Lower lobe of right lung (tissue), 2 donors: ENCODE data around the gene ATP13A2. TPM values are rescaled to one million over a fixed set of nuclear protein-coding genes. Genes with fewer than 3 reads are reported as not detected.
A peak's percentile ranks its signal among the peaks of the same experiment; 100 is the strongest.
"Not testable (repeated sequence)": the region's sequence is repeated elsewhere in the genome, so short reads cannot be mapped to it uniquely, and the experiment has no call there.

Experiments used
- ATAC-seq, 2 donors: fragments of 200-7000 bp; cut with Tn5 transposase; one replicate each; pipeline ENCODE4 v1.9.1; 2020 to 2022; ENCODE audit warnings: mild to moderate bottlenecking in 2 of 2, moderate library complexity in 2 of 2
- DNase-seq: peaks from one replicate; pipeline ENCODE4 v3.0.0-alpha.2; 2020
- H3K27ac ChIP-seq: fragments of 200-600 bp; one replicate; pipeline ENCODE4 v1.8.0; 2022
- H3K27me3 ChIP-seq: fragments of 200-600 bp; one replicate; pipeline ENCODE4 v1.8.0; 2022; ENCODE audit warnings: low read depth
- H3K36me3 ChIP-seq: fragments of 200-600 bp; one replicate; pipeline ENCODE4 v1.8.0; 2022; ENCODE audit warnings: mild to moderate bottlenecking
- H3K4me1 ChIP-seq: fragments of 200-600 bp; one replicate; pipeline ENCODE4 v1.8.0; 2022
- H3K4me3 ChIP-seq: fragments of 200-600 bp; one replicate; pipeline ENCODE4 v1.8.0; 2022; ENCODE audit warnings: mild to moderate bottlenecking
- H3K9me3 ChIP-seq: fragments of 200-600 bp; one replicate; pipeline ENCODE4 v1.8.0; 2022
- intact Hi-C: fragments of 100-400 bp; cut with DNase I; formaldehyde crosslinking; loops from one replicate; pipeline ENCODE4 v1.11.0; 2022
- total RNA-seq: library from RNA; stranded (reverse); fragmentation: NEBNext Ultra II Directional; extraction: Animal tissue kit (Norgen Biotek cat#: 25700); gene quantifications from one replicate; pipeline ENCODE4 v1.2.1, GENCODE V29; 2021
- TF ChIP-seq, protein P1 (sequence below): fragments of 200-600 bp; IDR thresholded peaks from one replicate; pipeline ENCODE4 v1.8.0; 2022; ENCODE audit warnings: antibody characterized with exemption, mild to moderate bottlenecking
- donor health status: DM: no; HTN: yes; CAD: no; lungs with severe emphysema.

The ATP13A2 gene
- total RNA-seq, 1 donor from 2014 or later, result 39.9 TPM

GRCh38 chr1:16966282-16966681, 45.4 kb downstream of the ATP13A2 start:
- Histone ChIP-seq H3K36me3 (peaks cover 30% of the 10 kb centered on the region), H3K4me3 (no peak overlapping the region), H3K27ac (no peak overlapping the region), H3K27me3 (no peaks in the 10 kb centered on the region), H3K4me1 (peaks cover 19% of the 10 kb centered on the region), H3K9me3 (no peaks in the 10 kb centered on the region)
- ATAC-seq (no peak), DNase-seq (no peak)
- TF ChIP-seq, protein P1, sequence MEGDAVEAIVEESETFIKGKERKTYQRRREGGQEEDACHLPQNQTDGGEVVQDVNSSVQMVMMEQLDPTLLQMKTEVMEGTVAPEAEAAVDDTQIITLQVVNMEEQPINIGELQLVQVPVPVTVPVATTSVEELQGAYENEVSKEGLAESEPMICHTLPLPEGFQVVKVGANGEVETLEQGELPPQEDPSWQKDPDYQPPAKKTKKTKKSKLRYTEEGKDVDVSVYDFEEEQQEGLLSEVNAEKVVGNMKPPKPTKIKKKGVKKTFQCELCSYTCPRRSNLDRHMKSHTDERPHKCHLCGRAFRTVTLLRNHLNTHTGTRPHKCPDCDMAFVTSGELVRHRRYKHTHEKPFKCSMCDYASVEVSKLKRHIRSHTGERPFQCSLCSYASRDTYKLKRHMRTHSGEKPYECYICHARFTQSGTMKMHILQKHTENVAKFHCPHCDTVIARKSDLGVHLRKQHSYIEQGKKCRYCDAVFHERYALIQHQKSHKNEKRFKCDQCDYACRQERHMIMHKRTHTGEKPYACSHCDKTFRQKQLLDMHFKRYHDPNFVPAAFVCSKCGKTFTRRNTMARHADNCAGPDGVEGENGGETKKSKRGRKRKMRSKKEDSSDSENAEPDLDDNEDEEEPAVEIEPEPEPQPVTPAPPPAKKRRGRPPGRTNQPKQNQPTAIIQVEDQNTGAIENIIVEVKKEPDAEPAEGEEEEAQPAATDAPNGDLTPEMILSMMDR, result no peak
- intact Hi-C loops, result no loop called here

DNA sequence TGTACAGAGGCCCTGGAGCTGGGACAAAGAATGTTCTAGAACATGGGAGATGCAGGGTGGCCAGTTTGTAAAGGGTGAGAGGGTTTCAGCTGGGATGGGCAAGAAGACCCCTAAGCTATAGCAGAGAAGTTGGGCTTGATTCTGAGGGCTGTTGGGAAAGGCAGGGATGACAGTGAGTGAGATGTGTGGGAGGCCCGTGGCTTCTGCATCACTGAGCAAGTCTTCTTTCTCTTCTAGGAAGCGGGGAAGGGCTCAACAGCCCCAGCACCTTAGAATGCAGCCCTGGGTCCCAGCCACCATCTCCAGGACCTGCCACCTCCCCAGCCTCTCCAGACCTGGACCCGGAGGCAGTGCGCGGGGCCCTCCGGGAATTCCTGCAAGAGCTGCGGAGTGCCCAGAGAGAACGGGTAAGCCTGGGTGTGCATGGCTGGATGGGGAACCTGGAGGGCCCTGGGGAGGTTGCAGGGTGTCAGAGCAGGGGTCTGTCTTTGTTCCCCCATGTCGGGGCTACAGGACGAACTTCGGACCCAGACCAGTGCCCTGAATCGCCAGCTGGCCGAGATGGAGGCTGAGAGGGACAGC, 46.2 kb downstream of the ATP13A2 start:
- TF ChIP-seq, protein P1, result no peak
- ATAC-seq, result no peak
- no peaks in the 10 kb centered on the region for H3K27me3 ChIP-seq
- H3K4me3 ChIP-seq, result no peak overlapping the region
- no peak overlapping the region for H3K27ac ChIP-seq
- H3K9me3 ChIP-seq, result no peaks in the 10 kb centered on the region
- H3K4me1 ChIP-seq, result peaks cover 23% of the 10 kb centered on the region
- intact Hi-C loops, result no loop called here
- peaks cover 27% of the 10 kb centered on the region for H3K36me3 ChIP-seq
- DNase-seq, result no peak

GRCh38 chr1:16964169-16964568, 47.6 kb downstream of the ATP13A2 start:
- Histone ChIP-seq H3K36me3 (peaks cover 24% of the 10 kb centered on the region), H3K4me1 (peaks cover 31% of the 10 kb centered on the region)
- ATAC-seq, H3K27me3 ChIP-seq, H3K4me3 ChIP-seq, H3K9me3 ChIP-seq, intact Hi-C loops, DNase-seq, H3K27ac ChIP-seq: not testable (repeated sequence)

DNA sequence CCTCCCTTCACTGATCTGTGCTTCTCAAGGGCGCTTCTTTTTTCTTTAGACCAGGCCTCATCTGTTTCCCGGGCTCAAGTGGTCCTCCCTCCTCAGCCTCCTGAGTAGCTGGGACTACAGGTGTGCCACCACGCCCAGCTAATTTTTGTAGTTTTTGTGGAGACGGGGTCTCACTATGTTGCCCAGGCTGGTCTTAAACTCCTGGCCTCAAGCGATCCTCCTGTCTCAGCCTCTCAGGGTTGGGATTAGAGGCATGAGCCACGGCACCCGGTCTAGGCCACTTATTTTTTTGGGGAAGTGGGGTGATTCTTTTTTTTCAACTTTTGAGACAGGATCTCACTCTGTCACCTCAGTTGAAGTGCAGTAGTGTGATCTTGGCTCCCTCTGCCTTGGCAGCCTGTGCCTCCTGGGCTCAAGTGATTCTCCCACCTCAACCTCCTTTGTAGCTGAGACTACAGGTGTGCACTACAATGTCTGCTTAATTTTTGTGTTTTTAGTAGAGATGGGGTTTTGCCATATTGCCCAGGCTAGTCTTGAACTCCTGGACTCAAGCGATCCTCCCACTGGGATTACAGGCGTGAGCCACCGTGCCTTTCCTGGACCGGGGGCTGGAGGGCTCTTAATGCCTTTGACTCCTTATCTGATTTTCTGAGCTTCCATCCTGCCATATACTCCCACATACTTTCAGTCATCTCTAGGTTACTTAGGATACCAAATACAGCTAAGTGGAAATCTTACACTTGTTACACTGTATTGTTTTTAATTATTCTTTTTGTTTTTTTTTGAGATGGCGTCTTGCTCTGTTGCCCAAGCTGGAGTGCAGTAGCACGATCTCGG, 50.2 kb downstream of the ATP13A2 start:
- Histone ChIP-seq H3K9me3 (no peaks in the 10 kb centered on the region), H3K27ac (peak overlapping the region; percentile 64), H3K4me3 (peak overlapping the region; percentile 51), H3K27me3 (no peaks in the 10 kb centered on the region), H3K4me1 (peaks cover 16% of the 10 kb centered on the region), H3K36me3 (peaks cover 17% of the 10 kb centered on the region)
- TF ChIP-seq, protein P1, result no peak
- no peak for DNase-seq
- ATAC-seq, result peak in 1 of 2 donors; percentile 2
- intact Hi-C loops, result no loop called here

DNA sequence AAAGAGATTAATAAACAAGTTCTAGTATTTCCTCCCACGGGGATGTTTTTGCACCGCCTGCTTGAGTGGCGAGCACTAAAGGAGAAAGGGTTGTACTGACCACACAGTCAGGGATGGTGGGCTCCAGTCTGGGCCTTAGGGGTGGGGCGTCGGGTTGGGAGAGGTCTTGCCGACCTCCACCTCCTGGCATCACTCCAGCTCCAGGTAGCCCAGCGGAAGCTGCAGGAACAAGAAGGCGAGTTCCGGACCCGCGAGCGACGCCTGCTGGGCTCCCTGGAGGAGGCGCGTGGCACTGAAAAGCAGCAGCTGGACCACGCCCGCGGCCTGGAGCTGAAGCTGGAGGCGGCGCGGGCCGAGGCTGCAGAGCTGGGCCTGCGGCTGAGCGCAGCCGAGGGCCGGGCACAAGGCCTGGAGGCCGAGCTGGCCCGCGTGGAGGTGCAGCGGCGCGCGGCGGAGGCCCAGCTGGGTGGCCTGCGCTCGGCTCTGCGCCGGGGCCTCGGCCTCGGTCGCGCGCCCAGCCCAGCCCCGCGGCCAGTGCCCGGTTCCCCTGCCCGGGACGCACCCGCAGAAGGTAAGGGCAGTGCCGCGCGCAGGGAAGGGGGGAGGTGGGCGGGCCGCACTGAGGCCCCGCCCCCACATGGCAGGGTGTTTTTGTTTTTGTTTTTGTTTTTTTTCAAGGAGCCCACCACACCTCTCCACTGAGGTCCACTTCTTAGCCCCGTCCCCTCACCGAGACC, 51.0 kb downstream of the ATP13A2 start:
- intact Hi-C loops, result no loop called here
- TF ChIP-seq, protein P1, result peak; percentile 76
- ATAC-seq, result peak; percentile 92 to 93
- Histone ChIP-seq H3K9me3 (no peaks in the 10 kb centered on the region), H3K4me3 (peak overlapping the region; percentile 51), H3K27me3 (no peaks in the 10 kb centered on the region), H3K4me1 (peaks cover 16% of the 10 kb centered on the region), H3K36me3 (peaks cover 9% of the 10 kb centered on the region), H3K27ac (peak overlapping the region; percentile 64)
- DNase-seq, result peak; percentile 95
